ENCODE data around the gene MEFV. TPM values are rescaled to one million over a fixed set of nuclear protein-coding genes. Genes with fewer than 3 reads are reported as not detected.

Gene MEFV
- total and polyA plus RNA-seq, 8 donors, result 0.05 to 1.1 (median 0.23) TPM; not detected in 1

GRCh38 chr16:3259836-3260235 lies 3.4 kb upstream of the MEFV start:
- DNase-seq, result no peak
- ATAC-seq, result no peak
- Histone ChIP-seq H3K27ac (no peak overlapping the region), H3K4me1 (peaks cover 0 to 2% (median 1%) of the 10 kb centered on the region in 3 donors), H3K27me3 (no peaks in the 10 kb centered on the region), H3K9me3 (no peaks in the 10 kb centered on the region), H3K4me3 (no peak overlapping the region), H3K36me3 (no peaks in the 10 kb centered on the region)
- no peak for TF ChIP-seq CTCF (IDR thresholded peaks at IDR 0.05)
- FAIRE-seq, result no peak
- intact Hi-C loops (cut with DNase I), result no loop called here
- WGBS, 2 donors, result 75 to 80% methylated on average over 8 of the region's 8 CpGs

GRCh38 chr16:3256866-3257465 lies 533 bp upstream of the MEFV start:
- Histone ChIP-seq H3K27me3 (no peaks in the 10 kb centered on the region), H3K27ac (no peak overlapping the region), H3K36me3 (no peaks in the 10 kb centered on the region), H3K9me3 (no peaks in the 10 kb centered on the region), H3K4me1 (no peaks in the 10 kb centered on the region), H3K4me3 (no peak overlapping the region)
- DNase-seq (no peak), ATAC-seq (no peak), FAIRE-seq (no peak)
- intact Hi-C loops (cut with DNase I), result no loop called here
- WGBS, 2 donors, result 63 to 64% methylated on average over 9 of the region's 9 CpGs
- TF ChIP-seq CTCF (IDR thresholded peaks at IDR 0.05), result no peak

- no peaks in the 10 kb centered on the region for H3K36me3 ChIP-seq
- no peaks in the 10 kb centered on the region for H3K9me3 ChIP-seq
- WGBS, 2 donors, result 31 to 38% methylated on average over 24 to 35 of the region's 35 CpGs
- no peaks in the 10 kb centered on the region for H3K27me3 ChIP-seq
- DNase-seq (no peak), FAIRE-seq (no peak), ATAC-seq (no peak)
- intact Hi-C loops (cut with DNase I), result no loop called here
- no peak overlapping the region for H3K4me3 ChIP-seq
- no peak for TF ChIP-seq CTCF (IDR thresholded peaks at IDR 0.05)
- H3K4me1 ChIP-seq, result no peaks in the 10 kb centered on the region
- no peak overlapping the region for H3K27ac ChIP-seq
These were observed 2.1 kb downstream of the MEFV start for GRCh38 chr16:3254309-3254708.

GRCh38 chr16:3252967-3253366 lies 3.5 kb downstream of the MEFV start:
- ATAC-seq, result no peak
- no peak for DNase-seq
- intact Hi-C loops (cut with DNase I), result no loop called here
- Histone ChIP-seq H3K9me3 (no peaks in the 10 kb centered on the region), H3K36me3 (no peaks in the 10 kb centered on the region), H3K4me1 (no peaks in the 10 kb centered on the region), H3K4me3 (no peak overlapping the region), H3K27ac (no peak overlapping the region), H3K27me3 (no peaks in the 10 kb centered on the region)
- FAIRE-seq, result no peak
- 64 to 69% methylated on average over 4 of the region's 4 CpGs for WGBS, 2 donors
- TF ChIP-seq CTCF (IDR thresholded peaks at IDR 0.05), result no peak

GRCh38 chr16:3249451-3249850 lies 7.0 kb downstream of the MEFV start:
- Histone ChIP-seq H3K27ac (no peak overlapping the region), H3K4me3 (no peak overlapping the region), H3K9me3 (no peaks in the 10 kb centered on the region), H3K27me3 (no peaks in the 10 kb centered on the region), H3K4me1 (no peaks in the 10 kb centered on the region), H3K36me3 (no peaks in the 10 kb centered on the region)
- ATAC-seq, result no peak
- no peak for TF ChIP-seq CTCF (IDR thresholded peaks at IDR 0.05)
- intact Hi-C loops (cut with DNase I), result no loop called here
- DNase-seq, result no peak
- WGBS, 2 donors, result 75 to 80% methylated on average over 14 of the region's 14 CpGs
- FAIRE-seq, result no peak
